HG03159 (cell line): ENCODE results near the gene TOR1AIP2.

Experiments used
- ATAC-seq: cut with Tn5 transposase; IDR thresholded peaks from one replicate; pipeline ENCODE4 v1.9.1; 2021; ENCODE audit warnings: mild to moderate bottlenecking, moderate library complexity; ENCODE audit not compliant: unreplicated experiment

The TOR1AIP2 gene

DNA sequence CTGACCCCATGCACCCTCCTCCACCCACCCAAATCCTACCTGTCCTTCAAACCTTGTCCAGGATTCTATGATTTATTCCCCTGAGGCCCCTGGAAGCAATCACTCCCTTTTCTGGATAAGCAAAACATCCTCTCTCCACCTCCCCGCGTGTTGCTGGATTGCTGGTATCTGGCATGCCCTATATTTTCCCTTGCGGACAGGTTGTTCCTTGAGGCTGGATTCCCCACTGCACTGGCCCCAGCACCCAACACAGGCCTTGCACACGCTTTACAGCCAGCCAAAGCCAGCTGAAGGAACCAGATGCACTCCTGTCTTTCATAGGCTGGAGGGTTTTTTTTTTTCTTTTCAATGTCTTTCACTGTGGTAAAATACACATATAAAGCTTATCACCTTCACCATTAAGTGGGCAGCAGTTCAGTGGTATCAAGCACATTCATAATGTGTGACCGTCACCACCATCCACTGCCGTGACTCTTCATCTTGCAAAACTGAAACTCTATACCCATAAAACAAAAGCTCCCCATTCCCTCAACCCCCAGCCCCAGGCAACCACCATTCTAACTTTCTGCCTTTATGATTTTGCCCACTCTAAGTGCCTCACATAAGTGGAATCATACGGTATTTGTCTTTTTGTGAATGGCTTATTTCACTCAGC lies 50.9 kb downstream of the TOR1AIP2 start:
- ATAC-seq: no peak

DNA sequence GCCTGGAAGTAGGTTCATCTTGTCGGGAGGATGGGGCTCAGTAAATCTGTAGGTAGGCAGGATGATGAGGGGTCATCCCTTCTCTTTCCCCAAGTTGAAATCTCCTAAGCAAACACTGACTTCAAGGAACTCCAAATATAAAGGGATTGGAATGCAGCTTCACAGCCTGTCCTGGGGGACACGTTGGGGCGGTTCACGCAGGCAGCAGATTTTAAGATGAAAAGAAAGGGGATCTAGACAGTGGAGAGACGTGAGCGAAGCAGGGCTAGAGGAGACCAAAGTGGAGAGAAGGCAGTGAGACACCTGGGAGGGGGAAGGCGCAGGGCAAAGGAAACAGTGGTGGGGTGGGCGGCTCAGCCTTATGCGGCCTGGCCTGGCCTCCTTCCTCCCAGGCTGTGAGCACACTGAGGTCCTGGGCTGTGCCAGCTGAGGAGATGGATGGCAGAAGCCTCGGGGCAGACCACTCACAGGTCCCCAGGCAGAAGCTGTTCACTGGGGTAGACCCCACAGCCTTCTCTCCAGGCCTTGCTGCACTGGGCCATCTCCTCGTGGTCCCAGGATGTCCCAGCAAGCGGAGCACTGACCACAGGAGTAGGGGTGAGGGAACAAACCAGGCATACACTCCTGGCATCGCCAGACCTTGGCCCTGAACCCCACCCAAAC lies 51.7 kb downstream of the TOR1AIP2 start:
- no peak for ATAC-seq

DNA sequence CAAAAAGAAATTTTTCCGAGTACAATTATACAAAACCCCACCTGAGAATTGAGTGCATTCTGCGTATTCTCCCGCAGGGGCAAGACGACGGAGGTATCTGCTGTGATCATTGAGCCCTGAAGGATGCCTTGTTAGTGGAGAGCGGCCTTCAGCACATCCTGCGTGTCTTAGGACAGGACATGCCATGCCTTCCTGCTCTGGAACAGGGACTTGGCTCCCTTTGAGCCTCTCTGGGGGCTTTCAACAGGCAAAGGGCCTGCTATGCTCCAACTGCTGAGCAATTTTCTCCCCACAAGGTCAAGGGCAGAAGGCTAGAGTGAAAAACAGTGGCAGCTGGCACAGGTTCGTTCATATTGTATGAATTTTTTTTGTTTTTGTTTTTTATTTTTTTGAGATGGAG lies 52.4 kb downstream of the TOR1AIP2 start:
- ATAC-seq: no peak

DNA sequence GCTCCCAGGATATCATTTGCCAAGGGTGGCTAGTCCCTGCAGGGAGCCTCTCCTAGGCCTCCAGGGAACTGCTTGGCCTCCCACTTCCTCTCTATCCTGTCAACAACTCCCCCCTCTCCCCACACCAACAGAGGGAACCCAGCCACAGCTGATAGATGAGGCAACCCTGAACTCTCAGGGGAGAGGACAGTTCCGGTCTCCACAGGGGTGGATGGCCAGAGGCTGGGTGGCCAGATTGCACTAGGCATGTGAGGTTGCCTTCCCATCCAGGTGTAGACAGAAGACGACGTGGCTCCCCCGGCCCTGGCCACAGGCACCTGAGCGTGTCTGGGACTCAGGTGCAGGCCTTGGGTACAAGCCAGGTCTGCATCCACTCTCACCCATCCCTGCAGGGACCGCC lies 53.3 kb downstream of the TOR1AIP2 start:
- no peak for ATAC-seq

GRCh38 chr1:179823693-179824092 lies 53.9 kb downstream of the TOR1AIP2 start:
- ATAC-seq: no peak

DNA sequence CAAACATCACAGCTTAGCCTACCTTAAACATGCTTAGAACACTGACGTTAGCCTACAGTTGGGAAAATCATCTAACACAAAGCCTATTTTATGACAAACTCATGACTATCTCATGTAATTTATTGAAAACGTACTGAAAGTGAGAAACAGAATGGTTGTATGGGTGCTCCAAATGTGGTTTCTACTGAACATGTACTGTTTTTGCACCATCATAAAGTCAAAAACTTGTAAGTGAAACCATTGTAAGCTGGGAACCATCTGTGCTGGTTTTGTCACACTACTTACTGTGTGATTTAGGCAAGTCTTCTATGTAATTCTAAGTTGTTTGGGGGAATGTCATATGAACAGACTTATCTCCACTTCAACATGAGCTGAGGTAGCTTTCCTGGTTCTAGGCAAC lies 55.5 kb downstream of the TOR1AIP2 start:
- no peak for ATAC-seq

DNA sequence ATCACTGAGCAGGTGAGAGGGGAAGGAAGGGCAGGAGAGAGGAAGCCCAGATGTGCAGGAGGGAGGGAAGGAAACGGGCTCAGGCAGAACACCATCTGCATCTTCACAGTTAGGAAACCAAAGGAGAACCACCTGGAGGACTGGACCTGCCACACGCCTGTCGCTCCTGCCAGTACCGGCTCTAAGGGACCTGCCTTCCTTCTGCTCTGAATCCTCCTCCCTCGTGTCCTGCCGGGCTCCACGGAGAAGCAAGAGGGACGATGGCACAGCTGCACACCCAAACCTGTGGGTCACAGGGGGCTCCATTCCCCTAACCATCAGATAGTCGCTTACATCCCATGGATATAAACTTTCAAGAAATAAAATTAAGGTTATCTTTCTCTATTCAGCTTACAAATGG lies 56.1 kb downstream of the TOR1AIP2 start:
- no peak for ATAC-seq

- no peak for ATAC-seq
These were observed 57.2 kb downstream of the TOR1AIP2 start for GRCh38 chr1:179820226-179820970.

- ATAC-seq: no peak
These were observed 58.8 kb downstream of the TOR1AIP2 start for GRCh38 chr1:179818743-179819173.

- no peak for ATAC-seq
These were observed 59.3 kb downstream of the TOR1AIP2 start for GRCh38 chr1:179818260-179818659.

- no peak for ATAC-seq
These were observed 59.8 kb downstream of the TOR1AIP2 start for GRCh38 chr1:179817789-179818188.

DNA sequence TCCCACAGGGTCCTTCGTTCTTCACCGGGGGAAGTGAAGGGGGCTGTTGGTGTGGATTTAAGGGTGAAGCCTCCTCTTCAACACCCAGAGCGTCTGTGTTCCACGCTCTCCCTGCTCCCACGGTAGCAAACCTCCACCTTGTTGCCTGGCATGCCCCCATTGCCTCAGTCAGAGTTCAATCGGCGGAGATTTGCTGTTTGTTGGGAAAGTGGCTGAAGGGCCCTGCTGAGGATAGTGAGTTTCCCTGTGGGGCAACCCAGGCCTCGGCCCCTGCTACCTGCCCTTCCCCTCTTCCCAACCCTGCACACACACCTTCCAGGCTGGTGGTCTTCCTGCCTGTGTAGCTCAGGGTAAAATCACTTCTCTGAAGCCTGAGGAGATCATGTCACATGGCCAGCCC lies 60.5 kb downstream of the TOR1AIP2 start:
- no peak for ATAC-seq

- no peak for ATAC-seq
These were observed 61.2 kb downstream of the TOR1AIP2 start for GRCh38 chr1:179816196-179816960.

DNA sequence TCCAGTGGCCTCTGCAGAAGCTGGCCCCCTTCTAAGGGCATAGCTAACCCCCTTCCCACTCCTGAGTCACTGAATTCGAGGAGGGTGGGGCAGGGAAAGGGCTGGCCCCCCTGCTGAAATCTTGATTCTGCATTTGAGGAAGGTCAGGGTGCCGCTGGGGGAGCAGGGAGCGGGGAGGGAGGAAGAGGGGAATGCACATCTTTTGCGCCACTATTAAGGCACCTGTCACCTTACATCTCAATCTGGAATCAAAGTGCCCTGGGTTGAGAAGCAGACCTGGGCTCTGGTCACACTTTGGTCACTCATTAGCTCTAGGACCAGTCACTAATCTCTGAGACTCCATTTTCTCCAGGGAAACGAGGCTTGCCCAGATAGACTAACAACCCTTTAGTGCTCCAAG lies 62.0 kb downstream of the TOR1AIP2 start:
- ATAC-seq: no peak

GRCh38 chr1:179814546-179814838 lies 63.1 kb downstream of the TOR1AIP2 start:
- peak; percentile 31 for ATAC-seq

GRCh38 chr1:179813626-179814545 lies 63.7 kb downstream of the TOR1AIP2 start:
- no peak for ATAC-seq

DNA sequence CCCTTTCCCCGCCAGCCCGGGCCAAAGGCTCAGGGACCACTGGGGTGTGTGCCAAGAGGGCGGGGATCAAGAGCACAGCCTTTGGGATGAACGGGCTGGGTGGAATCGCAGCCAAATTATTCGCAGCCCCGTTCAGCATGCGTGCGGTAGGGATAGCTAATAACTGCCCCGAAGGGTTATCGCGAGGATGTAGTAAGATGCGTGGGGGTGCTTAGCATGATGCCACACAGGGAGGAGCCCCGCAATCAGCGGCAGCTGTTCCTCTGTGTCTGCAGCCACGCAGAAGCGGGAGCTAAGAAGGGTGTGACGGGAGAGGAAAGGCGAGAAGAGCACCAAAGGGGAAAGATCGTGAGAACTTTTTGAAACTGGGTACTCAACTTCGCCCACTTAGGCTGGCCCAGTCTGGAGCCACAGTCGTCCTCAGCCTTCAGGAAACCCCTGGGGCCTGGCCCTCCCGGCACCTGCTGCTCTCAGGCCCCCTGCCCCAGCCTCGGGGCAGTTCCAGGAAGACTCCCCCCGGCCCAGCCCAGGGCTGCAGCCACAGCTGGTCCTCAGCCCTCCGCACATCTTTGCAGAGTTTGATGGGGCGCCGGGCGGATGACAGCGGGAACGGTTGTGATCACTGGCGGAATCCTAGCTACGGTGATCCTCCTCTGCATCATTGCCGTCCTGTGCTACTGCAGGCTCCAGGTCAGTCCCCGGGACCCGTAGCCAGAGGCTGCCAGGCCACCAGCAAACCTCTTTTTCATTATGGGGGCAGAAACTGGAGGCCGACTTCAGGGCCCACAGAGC lies 64.9 kb downstream of the TOR1AIP2 start:
- ATAC-seq: no peak

DNA sequence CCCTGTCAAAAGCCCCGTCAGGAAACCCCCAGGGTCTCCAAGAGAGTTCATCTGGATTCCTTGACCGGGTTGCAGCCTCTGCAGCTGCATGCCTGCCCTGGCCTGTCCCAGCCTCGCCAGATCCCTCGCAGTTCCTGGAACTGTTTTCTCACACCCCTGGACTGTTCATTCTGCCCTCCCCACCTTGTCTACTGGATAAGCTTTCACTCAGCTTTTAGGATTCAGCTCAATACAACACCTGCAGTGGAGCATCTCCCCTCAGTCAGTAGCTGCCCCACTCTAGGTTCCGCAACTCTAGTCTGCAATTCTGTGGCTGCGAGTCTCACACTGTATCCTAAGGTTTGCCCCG lies 67.3 kb downstream of the TOR1AIP2 start:
- ATAC-seq: no peak

DNA sequence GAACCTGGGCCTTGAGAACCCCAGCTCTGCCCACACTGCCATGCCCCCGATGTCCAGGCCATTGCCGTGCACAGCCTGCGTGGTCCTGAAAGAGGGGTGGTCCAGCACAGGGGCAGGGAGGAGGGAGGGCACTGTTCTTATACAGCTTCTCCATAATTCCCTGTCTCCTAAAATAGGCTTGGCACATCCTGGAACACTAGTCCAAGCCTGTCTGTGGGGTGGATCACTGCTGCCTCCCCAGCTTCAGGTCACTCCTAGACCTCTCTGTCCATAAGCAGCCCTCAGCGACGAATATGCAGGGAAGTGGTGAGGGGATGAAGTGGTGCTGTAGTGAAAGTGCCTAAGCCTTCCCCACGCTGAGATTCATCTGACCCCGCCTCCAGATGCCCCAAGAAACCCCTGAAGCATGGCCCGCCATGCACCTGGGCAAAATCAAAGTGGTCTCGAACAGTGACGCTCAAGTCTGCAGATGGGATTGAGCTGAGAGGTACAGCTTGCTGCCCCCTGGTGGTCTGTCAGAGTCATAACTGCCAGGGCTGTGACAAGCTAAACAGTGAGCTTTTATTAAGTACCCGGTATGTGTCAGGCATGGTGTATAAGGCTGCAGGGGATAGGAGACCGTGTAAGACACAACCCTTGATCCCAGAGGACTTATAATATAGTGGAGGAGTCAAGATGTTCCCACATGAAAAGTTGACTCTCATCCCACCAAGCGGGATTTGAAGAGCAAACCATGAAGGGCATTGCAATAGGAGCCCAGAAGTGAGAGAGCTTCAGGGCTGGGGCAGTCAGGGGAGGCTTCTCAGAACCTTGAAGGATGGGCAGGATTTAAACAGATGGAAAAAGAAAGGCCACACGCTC lies 67.9 kb downstream of the TOR1AIP2 start:
- ATAC-seq: peak; percentile 71
